HG02840 (cell line): Measurements from ENCODE around the gene DHCR24.
"Not testable (repeated sequence)": the region's sequence is repeated elsewhere in the genome, so short reads cannot be mapped to it uniquely, and the experiment has no call there.

Experiments used
- ATAC-seq: cut with Tn5 transposase; IDR thresholded peaks from one replicate; pipeline ENCODE4 v1.9.1; 2021; ENCODE audit warnings: mild to moderate bottlenecking, moderate library complexity, moderate number of reproducible peaks; ENCODE audit not compliant: unreplicated experiment, low FRiP score

The DHCR24 gene

GRCh38 chr1:54888080-54888733 lies 1.2 kb upstream of the DHCR24 start:
- no peak for ATAC-seq

- ATAC-seq, result no peak
Observed at GRCh38 chr1:54887665-54888071, 673 bp upstream of the DHCR24 start.

GRCh38 chr1:54885807-54886723 lies 930 bp downstream of the DHCR24 start:
- ATAC-seq, result no peak

- no peak for ATAC-seq
Observed at GRCh38 chr1:54885237-54885679, 1.7 kb downstream of the DHCR24 start.

- ATAC-seq, result no peak
Observed at GRCh38 chr1:54884768-54885167, 2.2 kb downstream of the DHCR24 start.

- no peak for ATAC-seq
Observed at GRCh38 chr1:54884135-54884586, 2.8 kb downstream of the DHCR24 start.

GRCh38 chr1:54883349-54884102 lies 3.5 kb downstream of the DHCR24 start:
- ATAC-seq, result no peak

- no peak for ATAC-seq
Observed at GRCh38 chr1:54882519-54882918, 4.5 kb downstream of the DHCR24 start.

GRCh38 chr1:54881604-54882003 lies 5.4 kb downstream of the DHCR24 start:
- ATAC-seq, result not testable (repeated sequence)

GRCh38 chr1:54879872-54880271 lies 7.1 kb downstream of the DHCR24 start:
- ATAC-seq, result no peak

- no peak for ATAC-seq
Observed at GRCh38 chr1:54876814-54877213, 10.2 kb downstream of the DHCR24 start.

- ATAC-seq, result no peak
Observed at GRCh38 chr1:54875000-54875399, 12.0 kb downstream of the DHCR24 start.

- ATAC-seq, result no peak
Observed at GRCh38 chr1:54874079-54874830, 12.7 kb downstream of the DHCR24 start.

GRCh38 chr1:54872036-54872331 lies 15.0 kb downstream of the DHCR24 start:
- ATAC-seq, result no peak

GRCh38 chr1:54871275-54872035 lies 15.5 kb downstream of the DHCR24 start:
- no peak for ATAC-seq

GRCh38 chr1:54870869-54871268 lies 16.1 kb downstream of the DHCR24 start:
- ATAC-seq, result no peak

- ATAC-seq, result no peak
Observed at GRCh38 chr1:54869173-54869851, 17.7 kb downstream of the DHCR24 start.

GRCh38 chr1:54867717-54868057 lies 19.3 kb downstream of the DHCR24 start:
- no peak for ATAC-seq
